ENCODE measurements around the gene MAN1C1. TPM values are rescaled to one million over a fixed set of nuclear protein-coding genes. Genes with fewer than 3 reads are reported as not detected.

The MAN1C1 gene
- total RNA-seq, 6 experiments from 2014 or later, result 10.7 to 38.8 (median 21.0) TPM

DNA sequence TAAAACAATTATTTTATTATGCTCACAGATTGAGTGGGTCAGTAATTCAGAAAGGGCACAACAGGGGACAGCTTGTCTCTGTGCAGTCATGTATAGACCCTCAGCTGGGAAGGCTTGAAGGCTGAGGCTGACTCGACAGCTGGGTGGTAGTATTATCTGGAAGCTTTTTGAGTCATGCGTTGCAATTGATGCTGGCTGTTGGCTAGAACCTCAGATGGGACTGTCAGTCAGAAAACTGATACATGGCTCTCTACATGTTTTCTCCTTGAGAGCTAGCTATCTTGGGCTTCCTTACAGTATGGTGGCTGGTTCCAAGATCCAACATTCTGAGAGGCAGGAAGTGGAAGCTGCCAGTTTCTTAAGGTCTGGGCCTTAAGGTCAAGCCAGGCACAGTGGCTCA, 121.9 kb downstream of the MAN1C1 start:
- no peak overlapping the region for H3K4me3 ChIP-seq
- intact Hi-C loops (cut with DNase I), result no loop called here
- H3K27ac ChIP-seq, result no peak overlapping the region
- TF ChIP-seq, protein P1, sequence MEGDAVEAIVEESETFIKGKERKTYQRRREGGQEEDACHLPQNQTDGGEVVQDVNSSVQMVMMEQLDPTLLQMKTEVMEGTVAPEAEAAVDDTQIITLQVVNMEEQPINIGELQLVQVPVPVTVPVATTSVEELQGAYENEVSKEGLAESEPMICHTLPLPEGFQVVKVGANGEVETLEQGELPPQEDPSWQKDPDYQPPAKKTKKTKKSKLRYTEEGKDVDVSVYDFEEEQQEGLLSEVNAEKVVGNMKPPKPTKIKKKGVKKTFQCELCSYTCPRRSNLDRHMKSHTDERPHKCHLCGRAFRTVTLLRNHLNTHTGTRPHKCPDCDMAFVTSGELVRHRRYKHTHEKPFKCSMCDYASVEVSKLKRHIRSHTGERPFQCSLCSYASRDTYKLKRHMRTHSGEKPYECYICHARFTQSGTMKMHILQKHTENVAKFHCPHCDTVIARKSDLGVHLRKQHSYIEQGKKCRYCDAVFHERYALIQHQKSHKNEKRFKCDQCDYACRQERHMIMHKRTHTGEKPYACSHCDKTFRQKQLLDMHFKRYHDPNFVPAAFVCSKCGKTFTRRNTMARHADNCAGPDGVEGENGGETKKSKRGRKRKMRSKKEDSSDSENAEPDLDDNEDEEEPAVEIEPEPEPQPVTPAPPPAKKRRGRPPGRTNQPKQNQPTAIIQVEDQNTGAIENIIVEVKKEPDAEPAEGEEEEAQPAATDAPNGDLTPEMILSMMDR (IDR thresholded peaks at IDR 0.05), result no peak
- no peak for TF ChIP-seq POLR2A (IDR thresholded peaks at IDR 0.05)
- no peaks in the 10 kb centered on the region for H3K9me3 ChIP-seq
- peaks cover 0 to 12% (median 2%) of the 10 kb centered on the region in 4 donors for H3K4me1 ChIP-seq
- H3K36me3 ChIP-seq, result no peaks in the 10 kb centered on the region
- no peaks in the 10 kb centered on the region for H3K27me3 ChIP-seq
- 80% methylated on average over 1 of the region's 2 CpGs for whole genome bisulfite sequencing (ENCODE audit: insufficient coverage, low coverage, low lambda C conversion rate, missing lambda C conversion rate)
- ATAC-seq (no peak), DNase-seq (no peak)

DNA sequence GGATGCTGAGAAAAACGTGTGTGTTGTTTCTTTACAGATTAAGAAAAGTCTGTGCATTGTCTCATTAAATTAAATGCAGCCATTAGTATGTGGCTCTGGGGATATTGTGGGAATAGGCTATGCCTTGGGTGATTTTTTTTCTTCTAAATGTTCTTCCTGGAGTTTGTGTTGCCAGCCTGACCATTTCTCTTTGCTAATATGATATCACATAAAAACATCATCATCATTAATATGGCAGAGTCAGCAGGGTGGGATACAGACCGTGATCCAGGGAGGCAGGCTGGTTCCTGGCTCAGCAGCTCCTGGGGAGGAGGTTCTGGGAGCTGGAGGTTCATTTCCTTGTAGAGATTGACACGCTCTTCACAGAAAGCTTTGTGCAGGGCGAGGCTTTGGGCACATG, 122.8 kb downstream of the MAN1C1 start:
- 69% methylated on average over 3 of the region's 4 CpGs for WGBS (ENCODE audit: insufficient coverage, low coverage, low lambda C conversion rate, missing lambda C conversion rate)
- Histone ChIP-seq H3K4me3 (no peak overlapping the region), H3K4me1 (peaks cover 0 to 18% (median 5%) of the 10 kb centered on the region in 4 donors), H3K36me3 (no peaks in the 10 kb centered on the region), H3K9me3 (no peaks in the 10 kb centered on the region), H3K27ac (no peak overlapping the region), H3K27me3 (no peaks in the 10 kb centered on the region)
- ATAC-seq, result no peak
- intact Hi-C loops (cut with DNase I), result no loop called here
- no peak for TF ChIP-seq POLR2A (IDR thresholded peaks at IDR 0.05)
- TF ChIP-seq, protein P1 (IDR thresholded peaks at IDR 0.05), result no peak
- no peak for DNase-seq

DNA sequence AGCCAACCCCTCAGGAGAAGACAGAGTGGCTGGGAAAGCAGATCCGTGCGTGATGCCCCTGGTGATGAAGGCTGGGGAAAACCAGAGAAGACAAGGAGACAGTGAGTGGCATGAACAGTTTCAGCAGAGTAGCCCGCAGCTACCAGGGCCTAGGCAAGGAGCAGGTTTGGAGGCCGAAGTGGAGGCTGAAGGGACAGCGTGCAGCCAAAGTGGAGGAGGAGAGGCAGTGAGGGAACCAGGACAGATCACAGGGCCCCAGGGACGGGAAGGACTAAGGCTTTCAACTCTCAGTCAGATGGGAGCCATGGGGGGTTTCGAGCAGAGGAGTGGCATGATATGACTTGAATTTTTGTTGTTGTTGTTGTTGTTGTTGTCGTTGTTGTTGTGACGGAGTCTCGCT, 123.5 kb downstream of the MAN1C1 start:
- H3K9me3 ChIP-seq, result no peaks in the 10 kb centered on the region
- no peak for TF ChIP-seq POLR2A (IDR thresholded peaks at IDR 0.05)
- TF ChIP-seq, protein P1 (IDR thresholded peaks at IDR 0.05), result no peak
- H3K4me1 ChIP-seq, result peaks cover 0 to 18% (median 5%) of the 10 kb centered on the region in 4 donors
- intact Hi-C loops (cut with DNase I), result no loop called here
- H3K4me3 ChIP-seq, result no peak overlapping the region
- ATAC-seq (no peak), DNase-seq (no peak)
- H3K27me3 ChIP-seq, result no peaks in the 10 kb centered on the region
- H3K36me3 ChIP-seq, result no peaks in the 10 kb centered on the region
- WGBS (ENCODE audit: insufficient coverage, low coverage, low lambda C conversion rate, missing lambda C conversion rate), result 92% methylated on average over 5 of the region's 10 CpGs
- no peak overlapping the region for H3K27ac ChIP-seq

DNA sequence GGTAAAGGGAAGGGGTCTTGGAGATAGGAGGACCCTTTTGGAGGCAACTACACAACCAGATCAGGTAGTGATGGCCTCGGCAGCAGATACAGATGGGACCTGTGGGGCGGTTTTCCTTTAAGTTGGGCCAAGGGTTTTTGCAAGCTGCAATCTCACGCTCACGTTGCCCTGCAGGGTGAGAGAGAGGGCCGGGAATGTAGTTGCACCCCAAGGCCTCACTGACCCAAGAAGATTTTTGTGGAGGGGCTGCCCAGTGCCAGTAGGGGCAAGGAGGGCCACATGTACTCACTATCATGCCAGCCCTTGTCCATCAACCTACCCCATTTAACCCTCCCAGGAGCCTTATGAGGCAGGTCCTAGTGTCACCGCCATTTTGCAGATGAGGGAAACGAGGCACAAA, 125.7 kb downstream of the MAN1C1 start:
- no peaks in the 10 kb centered on the region for H3K36me3 ChIP-seq
- TF ChIP-seq, protein P1 (IDR thresholded peaks at IDR 0.05), result no peak
- TF ChIP-seq POLR2A (IDR thresholded peaks at IDR 0.05), result no peak
- no peak for ATAC-seq
- peaks cover 0 to 18% (median 5%) of the 10 kb centered on the region in 4 donors for H3K4me1 ChIP-seq
- H3K4me3 ChIP-seq, result no peak overlapping the region
- H3K9me3 ChIP-seq, result no peaks in the 10 kb centered on the region
- H3K27ac ChIP-seq, result peak overlapping the region in 1 of 3 donors; percentile 93
- WGBS (ENCODE audit: insufficient coverage, low coverage, low lambda C conversion rate, missing lambda C conversion rate), result 100% methylated on average over 1 of the region's 7 CpGs
- peak in 2 of 3 donors; percentile 1 to 19 for DNase-seq
- no peaks in the 10 kb centered on the region for H3K27me3 ChIP-seq
- intact Hi-C loops (cut with DNase I), result no loop called here
